NK-92 treated with Interleukin-12 subunit alpha and Interleukin-12 subunit beta, amount 100 ng/mL, for 24 hours (cell line): ENCODE measurements around the gene TSPO.
"Not testable (repeated sequence)": the region's sequence is repeated elsewhere in the genome, so short reads cannot be mapped to it uniquely, and the experiment has no call there.

Experiments used
- DNase-seq: peaks from one replicate; lab custom pipeline; 2025; lab: John Stamatoyannopoulos, UW

TSPO gene

GRCh38 chr22:43151251-43152002 is at the start of gene TSPO:
TSS of gene TSPO (plus strand) at chr22:43151559. CDS start at chr22:43159239, 7,680 bp downstream.
- DNase-seq, result no peak

- DNase-seq, result not testable (repeated sequence)
These were observed 47.2 kb upstream of the TSPO start for GRCh38 chr22:43104056-43104625.

- DNase-seq, result not testable (repeated sequence)
These were observed 46.4 kb upstream of the TSPO start for GRCh38 chr22:43104950-43105349.

- no peak for DNase-seq
These were observed 45.1 kb upstream of the TSPO start for GRCh38 chr22:43106302-43106701.

- no peak for DNase-seq
These were observed 41.8 kb upstream of the TSPO start for GRCh38 chr22:43109511-43109910.

- DNase-seq, result peak; percentile 37
These were observed 41.4 kb upstream of the TSPO start for GRCh38 chr22:43109921-43110443.

GRCh38 chr22:43110444-43110926 is 40.9 kb upstream of the TSPO start, which contains the start of gene BIK:
TSS of gene BIK (plus strand) at chr22:43110750. CDS start at chr22:43124023, 13,273 bp downstream.
- no peak for DNase-seq

GRCh38 chr22:43110927-43111623 is 40.3 kb upstream of the TSPO start:
- no peak for DNase-seq

- DNase-seq, result no peak
These were observed 37.7 kb upstream of the TSPO start for GRCh38 chr22:43113526-43114251.

- no peak for DNase-seq
These were observed 36.4 kb upstream of the TSPO start for GRCh38 chr22:43114958-43115357.

GRCh38 chr22:43116932-43117331 is 34.4 kb upstream of the TSPO start:
- DNase-seq, result no peak

GRCh38 chr22:43118024-43118849 is 33.1 kb upstream of the TSPO start:
- DNase-seq, result no peak

- DNase-seq, result no peak
These were observed 32.4 kb upstream of the TSPO start for GRCh38 chr22:43118953-43119458.

- DNase-seq, result no peak
These were observed 24.7 kb upstream of the TSPO start for GRCh38 chr22:43126501-43127165.

GRCh38 chr22:43127166-43127908 is 24.0 kb upstream of the TSPO start:
- no peak for DNase-seq

- no peak for DNase-seq
These were observed 23.2 kb upstream of the TSPO start for GRCh38 chr22:43128116-43128515.

GRCh38 chr22:43128928-43129424 is 22.4 kb upstream of the TSPO start:
- DNase-seq, result no peak

- no peak for DNase-seq
These were observed 21.6 kb upstream of the TSPO start for GRCh38 chr22:43129426-43130425.
